IPS-20b (cell line): Measurements from ENCODE around the gene RNF13.
"Not testable (repeated sequence)": the region's sequence is repeated elsewhere in the genome, so short reads cannot be mapped to it uniquely, and the experiment has no call there.

ENCODE experiments used
- H3K27ac ChIP-seq: one replicate; pipeline ENCODE4 v1.5.1; 2013; ENCODE audit warnings: low read length
- H3K27me3 ChIP-seq: 2 replicates; pipeline ENCODE4 v1.6.1; 2013; ENCODE audit warnings: mild to moderate bottlenecking, low read length, inconsistent platforms; ENCODE audit not compliant: insufficient read depth
- H3K36me3 ChIP-seq: 2 replicates; pipeline ENCODE4 v1.6.1; 2013; ENCODE audit warnings: low read depth, mild to moderate bottlenecking, inconsistent platforms, low read length, moderate library complexity; ENCODE audit not compliant: insufficient read depth
- H3K4me1 ChIP-seq: 2 replicates; pipeline ENCODE4 v1.6.1; 2013; ENCODE audit warnings: mild to moderate bottlenecking, control low read depth, inconsistent platforms, low read length, moderate library complexity; ENCODE audit not compliant: insufficient read depth
- H3K4me3 ChIP-seq: 2 replicates; pipeline ENCODE4 v1.5.1; 2013; ENCODE audit warnings: mild to moderate bottlenecking, low read length, inconsistent platforms
- H3K9ac ChIP-seq: 2 replicates; pipeline ENCODE4 v1.6.1; 2013; ENCODE audit warnings: low read depth, mild to moderate bottlenecking, inconsistent platforms, low read length, moderate library complexity
- H3K9me3 ChIP-seq: 2 replicates; pipeline ENCODE4 v1.6.1; 2013; ENCODE audit warnings: mild to moderate bottlenecking, low read depth, low read length, inconsistent platforms; ENCODE audit not compliant: insufficient read depth

RNF13 gene

GRCh38 chr3:149975919-149976318 is 162.9 kb downstream of the RNF13 start:
- no peak overlapping the region for H3K27ac ChIP-seq
- H3K4me3 ChIP-seq, result no peak overlapping the region
- peaks cover 5% of the 10 kb centered on the region; the same call in 1 of the 2 replicates for H3K4me1 ChIP-seq
- H3K9me3 ChIP-seq, result no peaks in the 10 kb centered on the region
- no peaks in the 10 kb centered on the region for H3K36me3 ChIP-seq
- H3K9ac ChIP-seq, result no peak overlapping the region
- no peaks in the 10 kb centered on the region for H3K27me3 ChIP-seq

GRCh38 chr3:149977386-149977785 is 164.4 kb downstream of the RNF13 start:
- Histone ChIP-seq H3K27me3 (no peaks in the 10 kb centered on the region), H3K36me3 (no peaks in the 10 kb centered on the region), H3K9ac (no peak overlapping the region), H3K4me1 (peaks cover under 1% of the 10 kb centered on the region; the same call in 1 of the 2 replicates), H3K9me3 (no peaks in the 10 kb centered on the region), H3K27ac (no peak overlapping the region), H3K4me3 (no peak overlapping the region)

- not testable (repeated sequence) for H3K36me3 ChIP-seq, H3K9ac ChIP-seq, H3K4me1 ChIP-seq, H3K4me3 ChIP-seq, H3K9me3 ChIP-seq, H3K27me3 ChIP-seq, H3K27ac ChIP-seq
These were observed 169.0 kb downstream of the RNF13 start for GRCh38 chr3:149981979-149982378.

- H3K4me1 ChIP-seq, H3K4me3 ChIP-seq, H3K9me3 ChIP-seq, H3K27me3 ChIP-seq, H3K36me3 ChIP-seq, H3K27ac ChIP-seq, H3K9ac ChIP-seq: not testable (repeated sequence)
These were observed 170.0 kb downstream of the RNF13 start for GRCh38 chr3:149983053-149983452.

GRCh38 chr3:149983628-149984027 is 170.6 kb downstream of the RNF13 start:
- Histone ChIP-seq H3K9ac (no peak overlapping the region), H3K36me3 (no peaks in the 10 kb centered on the region), H3K4me1 (no peaks in the 10 kb centered on the region), H3K4me3 (no peak overlapping the region), H3K27me3 (no peaks in the 10 kb centered on the region), H3K27ac (no peak overlapping the region), H3K9me3 (no peaks in the 10 kb centered on the region)

GRCh38 chr3:149989307-149989706 is 176.3 kb downstream of the RNF13 start:
- H3K9ac ChIP-seq, result no peak overlapping the region
- peaks cover 16% of the 10 kb centered on the region; the same call in 1 of the 2 replicates for H3K4me1 ChIP-seq
- no peak overlapping the region for H3K4me3 ChIP-seq
- no peaks in the 10 kb centered on the region for H3K36me3 ChIP-seq
- no peak overlapping the region for H3K27ac ChIP-seq
- H3K9me3 ChIP-seq, result no peaks in the 10 kb centered on the region; the same call in 1 of the 2 replicates
- H3K27me3 ChIP-seq, result no peaks in the 10 kb centered on the region

- H3K4me1 ChIP-seq, result peaks cover 16% of the 10 kb centered on the region; the same call in 1 of the 2 replicates
- peaks cover 6% of the 10 kb centered on the region for H3K9me3 ChIP-seq
- H3K4me3 ChIP-seq, result no peak overlapping the region
- H3K9ac ChIP-seq, result no peak overlapping the region
- no peak overlapping the region for H3K27ac ChIP-seq
- no peaks in the 10 kb centered on the region for H3K27me3 ChIP-seq
- H3K36me3 ChIP-seq, result no peaks in the 10 kb centered on the region
These were observed 177.5 kb downstream of the RNF13 start for GRCh38 chr3:149990423-149990948.

- Histone ChIP-seq H3K4me1 (peaks cover 16% of the 10 kb centered on the region; the same call in 1 of the 2 replicates), H3K27me3 (no peaks in the 10 kb centered on the region), H3K4me3 (no peak overlapping the region), H3K27ac (no peak overlapping the region), H3K9me3 (peaks cover 6% of the 10 kb centered on the region), H3K9ac (no peak overlapping the region), H3K36me3 (no peaks in the 10 kb centered on the region)
These were observed 179.5 kb downstream of the RNF13 start for GRCh38 chr3:149992416-149993058.

GRCh38 chr3:149998946-149999345 is 185.9 kb downstream of the RNF13 start:
- Histone ChIP-seq H3K4me3 (no peak overlapping the region), H3K4me1 (no peaks in the 10 kb centered on the region), H3K27ac (no peak overlapping the region), H3K9ac (no peak overlapping the region), H3K36me3 (no peaks in the 10 kb centered on the region), H3K9me3 (peaks cover 6% of the 10 kb centered on the region; the same call in 1 of the 2 replicates), H3K27me3 (no peaks in the 10 kb centered on the region)

GRCh38 chr3:149999421-149999820 is 186.4 kb downstream of the RNF13 start:
- no peaks in the 10 kb centered on the region for H3K27me3 ChIP-seq
- peaks cover 6% of the 10 kb centered on the region; the same call in 1 of the 2 replicates for H3K9me3 ChIP-seq

GRCh38 chr3:150000641-150001040 is 187.6 kb downstream of the RNF13 start:
- Histone ChIP-seq H3K4me1 (no peaks in the 10 kb centered on the region), H3K27ac (no peak overlapping the region), H3K4me3 (no peak overlapping the region), H3K36me3 (no peaks in the 10 kb centered on the region), H3K9ac (no peak overlapping the region), H3K9me3 (no peaks in the 10 kb centered on the region), H3K27me3 (no peaks in the 10 kb centered on the region)

More at GRCh38 chr3:149999421-149999820, 186.4 kb downstream of the RNF13 start:
- H3K9ac ChIP-seq, result no peak overlapping the region
- no peak overlapping the region for H3K4me3 ChIP-seq
- no peaks in the 10 kb centered on the region for H3K36me3 ChIP-seq
- H3K4me1 ChIP-seq, result no peaks in the 10 kb centered on the region
- H3K27ac ChIP-seq, result no peak overlapping the region
